Heart left ventricle (tissue), 16 donors: ENCODE data around the gene ARAF. TPM values are rescaled to one million over a fixed set of nuclear protein-coding genes. Genes with fewer than 3 reads are reported as not detected.

Source experiments
- ATAC-seq, 4 donors: fragments of 200-7000 bp; cut with Tn5 transposase; one replicate each; pipeline ENCODE4 v1.9.1; 2020 to 2022; ENCODE audit warnings: moderate library complexity in 4 of 4, mild to moderate bottlenecking in 3 of 4, moderate number of reproducible peaks in 1 of 4
- DNase-seq, 5 donors: peaks; one replicate each; pipeline ENCODE4 v3.0.0-alpha.2; 2020
- H3K27ac ChIP-seq, 12 donors: fragments of 200-600 bp; sonication (generic) in 4 of 12; one replicate each; pipeline versions ENCODE4 v1.5.0 to v1.8.0; 2016 to 2022; ENCODE audit warnings: mild to moderate bottlenecking in 2 of 12
- H3K27me3 ChIP-seq, 9 donors: fragments of 200-600 bp; sonication (generic) in 2 of 9; one replicate each; pipeline versions ENCODE4 v1.5.1 to v1.8.0; 2016 to 2022; ENCODE audit warnings: mild to moderate bottlenecking in 3 of 9
- H3K36me3 ChIP-seq, 9 donors: fragments of 200-600 bp; sonication (generic) in 2 of 9; one replicate each; pipeline versions ENCODE4 v1.5.0 to v1.8.0; 2018 to 2022; ENCODE audit warnings: mild to moderate bottlenecking in 2 of 9
- H3K4me1 ChIP-seq, 12 donors: fragments of 200-600 bp; sonication (generic) in 4 of 12; one replicate each; pipeline versions ENCODE4 v1.5.0 to v1.8.0; 2016 to 2022; ENCODE audit warnings: mild to moderate bottlenecking in 3 of 12
- H3K4me3 ChIP-seq, 12 donors: fragments of 200-600 bp; sonication (generic) in 4 of 12; one replicate each; pipeline versions ENCODE4 v1.5.0 to v1.8.0; 2017 to 2022; ENCODE audit warnings: mild to moderate bottlenecking in 9 of 12, moderate library complexity in 4 of 12
- H3K9me3 ChIP-seq, 12 donors: fragments of 200-600 bp; sonication (generic) in 4 of 12; one replicate each; pipeline versions ENCODE4 v1.5.0 to v1.8.0; 2016 to 2022; ENCODE audit warnings: mild to moderate bottlenecking in 1 of 12
- POLR2A ChIP-seq, 2 donors: fragments of 450-650 bp; IDR thresholded peaks; one replicate each; pipeline ENCODE4 v1.6.1; 2017; ENCODE audit warnings: antibody characterized with exemption in 2 of 2, mild to moderate bottlenecking in 2 of 2, moderate library complexity in 2 of 2
- WGBS, 4 donors: extraction: QIAGEN DNeasy Blood & Tissue Kit in 2 of 4; methylation state at CpG; one replicate each; pipeline versions ENCODE4 v1.1.5 to v1.1.7; 2013 to 2018; 5-methylcytosine and 5-hydroxymethylcytosine counted together
- intact Hi-C, 10 donors: fragments of 100-400 bp; cut with DNase I; formaldehyde crosslinking; loops; one replicate each; pipeline versions ENCODE4 v1.11.1 to v1.14.2; 2022
- polyA plus RNA-seq, 2 donors: library from polyadenylated mRNA; stranded (reverse); fragments of 200-250 nt; gene quantifications; one replicate each; pipeline ENCODE4 v1.2.3, GENCODE V29; 2013
- total RNA-seq, 9 donors: library from RNA; depleted of rRNA in 2 of 9; stranded (reverse); fragments of >200 nt in 2 of 9; fragmentation: NEBNext Ultra II Directional in 3 of 9; extraction: Animal tissue kit (Norgen Biotek cat#: 25700) in 3 of 9; gene quantifications; one replicate each; pipeline versions ENCODE4 v1.1.0 to v1.2.4, GENCODE V29; 2016 to 2023
- TF ChIP-seq, protein P1 (sequence below), 12 donors: fragments of 200-600 bp; sonication (generic) in 4 of 12; IDR thresholded peaks; one replicate each; pipeline versions ENCODE4 v1.5.0 to v1.8.0; 2018 to 2022; ENCODE audit warnings: antibody characterized with exemption in 12 of 12, mild to moderate bottlenecking in 5 of 12
- donor health status: ischemic (EF 13 %, LVEDD 7.1; RV severe dilation, severe dysfunction).
- donor health status: healthy with polysubstance abuse.
- donor health status: DM: no; HTN: yes; CAD: no.
- donor health status: DM: no; HTN: no; CAD: no.
- donor health status: ischemic (EF 25% LVEDD 6.9; RV normal size, moderate dysfunction).
- donor health status: ischemic (EF 25% LVEDD 5.7; RV mildly dilated, moderate dysfunction).
- donor health status: healthy.
- donor health status: DM: yes; HTN: yes; CAD: no.
- donor health status: ischemic (EF 35%, LVEDD 5.7; RV mildly dilated, moderate dysfunction).
- donor health status: nonischemic (EF 11% LVEDD 7.7; RV severe dilation, severe dysfunction).
- donor health status: DM: yes; HTN: yes; CAD: no.
- donor health status: PGD.
- donor health status: ischemic (EF 29% LVEDD 5.4; RV normal size, mild dysfunction).
- donor health status: nonischemic (EF 23%, LVEDD 6.1; RV moderate dilation, normal function).

ARAF gene
- total and polyA plus RNA-seq, 11 donors, result 36.3 to 97.6 (median 80.8) TPM

DNA sequence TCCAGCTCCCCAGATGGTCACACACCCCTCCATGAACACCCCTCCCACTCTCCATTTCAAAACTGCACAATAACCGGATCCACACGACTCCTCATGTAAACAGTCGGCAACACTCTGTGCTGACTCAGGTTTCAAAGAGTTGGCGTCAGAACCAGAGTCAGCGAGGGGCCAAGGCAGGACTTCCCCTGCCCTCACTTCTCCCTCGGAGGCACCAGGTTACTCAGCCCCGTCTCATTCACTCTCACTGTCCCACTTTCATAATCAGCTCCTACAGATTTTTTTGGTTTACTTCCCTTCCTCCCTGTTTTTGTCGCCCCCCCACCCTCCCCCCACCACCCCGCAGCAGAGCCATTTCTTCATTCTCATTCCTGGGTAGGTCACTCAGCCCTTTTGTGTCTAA, 18.5 kb downstream of the ARAF start:
- WGBS, 4 donors, result 74 to 80% (median 78%) methylated on average over 9 of the region's 9 CpGs
- DNase-seq, result no peak
- intact Hi-C loops, result no loop called here
- Histone ChIP-seq H3K27me3 (peaks cover 0 to under 1% (median 0%) of the 10 kb centered on the region in 9 donors), H3K4me3 (no peak overlapping the region), H3K9me3 (no peaks in the 10 kb centered on the region), H3K36me3 (no peaks in the 10 kb centered on the region), H3K4me1 (peaks cover 0 to 21% (median 0%) of the 10 kb centered on the region in 12 donors), H3K27ac (peak overlapping the region in 1 of 12 donors; percentile 55)
- ATAC-seq, result peak in 1 of 4 donors; percentile 36
- TF ChIP-seq, protein P1, sequence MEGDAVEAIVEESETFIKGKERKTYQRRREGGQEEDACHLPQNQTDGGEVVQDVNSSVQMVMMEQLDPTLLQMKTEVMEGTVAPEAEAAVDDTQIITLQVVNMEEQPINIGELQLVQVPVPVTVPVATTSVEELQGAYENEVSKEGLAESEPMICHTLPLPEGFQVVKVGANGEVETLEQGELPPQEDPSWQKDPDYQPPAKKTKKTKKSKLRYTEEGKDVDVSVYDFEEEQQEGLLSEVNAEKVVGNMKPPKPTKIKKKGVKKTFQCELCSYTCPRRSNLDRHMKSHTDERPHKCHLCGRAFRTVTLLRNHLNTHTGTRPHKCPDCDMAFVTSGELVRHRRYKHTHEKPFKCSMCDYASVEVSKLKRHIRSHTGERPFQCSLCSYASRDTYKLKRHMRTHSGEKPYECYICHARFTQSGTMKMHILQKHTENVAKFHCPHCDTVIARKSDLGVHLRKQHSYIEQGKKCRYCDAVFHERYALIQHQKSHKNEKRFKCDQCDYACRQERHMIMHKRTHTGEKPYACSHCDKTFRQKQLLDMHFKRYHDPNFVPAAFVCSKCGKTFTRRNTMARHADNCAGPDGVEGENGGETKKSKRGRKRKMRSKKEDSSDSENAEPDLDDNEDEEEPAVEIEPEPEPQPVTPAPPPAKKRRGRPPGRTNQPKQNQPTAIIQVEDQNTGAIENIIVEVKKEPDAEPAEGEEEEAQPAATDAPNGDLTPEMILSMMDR (IDR thresholded peaks at IDR 0.05), result no peak
- TF ChIP-seq POLR2A (IDR thresholded peaks at IDR 0.05), result no peak

DNA sequence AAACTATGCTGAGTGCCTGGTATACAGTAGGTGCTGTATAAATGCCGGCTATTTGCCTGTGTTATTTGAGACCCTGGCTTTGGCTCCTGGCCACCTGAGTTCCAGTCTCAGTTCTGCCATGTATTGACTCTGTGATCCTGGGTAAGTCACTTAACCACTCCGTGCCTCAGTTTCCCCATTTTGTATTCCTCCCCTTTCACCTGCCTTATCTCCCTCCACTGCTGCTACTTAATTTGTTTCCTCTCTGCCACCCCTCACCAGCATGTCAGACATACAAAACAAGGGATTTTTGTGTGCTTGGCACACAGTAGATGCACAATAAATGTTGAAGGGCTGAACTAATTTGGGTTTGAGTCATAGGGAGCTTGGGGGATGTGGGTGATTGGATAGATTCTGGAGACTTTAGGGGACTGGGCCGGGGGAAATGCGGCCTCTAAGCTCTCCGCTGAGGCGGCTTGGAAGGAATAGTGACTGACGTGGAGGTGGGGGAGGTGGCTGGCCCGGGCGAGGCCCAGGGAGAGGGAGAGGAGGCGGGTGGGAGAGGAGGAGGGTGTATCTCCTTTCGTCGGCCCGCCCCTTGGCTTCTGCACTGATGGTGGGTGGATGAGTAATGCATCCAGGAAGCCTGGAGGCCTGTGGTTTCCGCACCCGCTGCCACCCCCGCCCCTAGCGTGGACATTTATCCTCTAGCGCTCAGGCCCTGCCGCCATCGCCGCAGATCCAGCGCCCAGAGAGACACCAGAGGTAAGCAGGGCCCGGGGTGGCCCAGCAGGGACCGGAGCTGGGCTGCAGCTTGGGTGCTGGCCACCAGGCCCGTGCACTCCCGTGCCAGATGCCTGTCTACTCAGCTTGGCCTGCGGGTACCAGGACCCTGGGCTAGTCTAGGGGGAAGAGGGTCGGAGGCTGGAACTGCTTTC, 21.0 kb downstream of the ARAF start, which contains the start of gene TIMP1:
Gene TIMP1, plus strand, starts transcription at position 706 of the 917 bp plus-strand sequence. CDS start 980 bp downstream, outside the sequence.
- ATAC-seq, result peak; percentile 90 to 96 (median 94)
- no peaks in the 10 kb centered on the region for H3K9me3 ChIP-seq
- WGBS, 4 donors, result 13 to 39% (median 23%) methylated on average over 26 to 28 of the region's 28 CpGs
- peaks cover 0 to 21% (median 0%) of the 10 kb centered on the region in 12 donors for H3K4me1 ChIP-seq
- peak; percentile 85 to 92 (median 91) for DNase-seq
- TF ChIP-seq, protein P1 (IDR thresholded peaks at IDR 0.05), result no peak
- TF ChIP-seq POLR2A (IDR thresholded peaks at IDR 0.05), result peak in 1 of 2 donors; percentile 47
- peak within 1 kb of the TSS in 11 of 12 donors; percentile 17 to 69 (median 53) for H3K4me3 ChIP-seq
- H3K27me3 ChIP-seq, result no peaks in the 10 kb centered on the region
- intact Hi-C loops, result loop anchor here in 2 of 10 donors (5.0 to 10.0 kb wide), 2 partner anchors 35 to 63 kb away; partner anchors contain the start of gene SYN1 (in 1 of the 2)
- H3K36me3 ChIP-seq, result peaks cover 0 to 14% (median 0%) of the 10 kb centered on the region in 9 donors
- peak within 1 kb of the TSS in 11 of 12 donors; percentile 16 to 91 (median 80) for H3K27ac ChIP-seq

DNA sequence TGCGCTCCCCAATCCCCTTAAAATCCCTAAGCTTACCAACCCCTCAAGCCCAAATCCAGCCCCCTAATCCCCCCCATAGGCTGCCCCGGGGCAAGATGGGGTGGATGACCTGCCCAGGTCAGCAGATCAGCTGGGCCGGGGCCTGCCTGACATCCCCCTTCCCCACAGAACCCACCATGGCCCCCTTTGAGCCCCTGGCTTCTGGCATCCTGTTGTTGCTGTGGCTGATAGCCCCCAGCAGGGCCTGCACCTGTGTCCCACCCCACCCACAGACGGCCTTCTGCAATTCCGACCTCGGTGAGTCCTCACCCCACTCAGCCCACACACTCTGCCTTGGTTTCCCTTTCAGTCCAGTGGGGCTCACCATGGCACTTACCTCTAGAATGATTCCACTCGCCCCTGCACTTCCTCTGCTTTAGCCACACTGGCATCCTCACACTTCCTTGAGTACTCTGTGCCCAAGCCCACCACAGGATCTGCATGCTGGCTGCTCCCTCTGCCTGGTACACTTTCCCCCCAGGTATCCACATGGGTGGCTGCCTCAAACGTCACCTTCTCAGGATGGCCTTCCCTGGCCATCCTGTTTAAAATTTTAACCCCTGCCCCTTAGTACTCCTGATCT, 22.3 kb downstream of the ARAF start:
- H3K27ac ChIP-seq, result peak overlapping the region in 8 of 12 donors; percentile 28 to 91 (median 60)
- peaks cover 0 to 15% (median 0%) of the 10 kb centered on the region in 12 donors for H3K4me1 ChIP-seq
- TF ChIP-seq, protein P1 (IDR thresholded peaks at IDR 0.05), result no peak
- TF ChIP-seq POLR2A (IDR thresholded peaks at IDR 0.05), result no peak
- no peak for DNase-seq
- H3K27me3 ChIP-seq, result peaks cover 0 to under 1% (median 0%) of the 10 kb centered on the region in 9 donors
- peaks cover 0 to 14% (median 0%) of the 10 kb centered on the region in 9 donors for H3K36me3 ChIP-seq
- intact Hi-C loops, result loop anchor here in 2 of 10 donors (5.0 to 10.0 kb wide), 2 partner anchors 34 to 61 kb away; partner anchors contain the start of gene SYN1 (in 1 of the 2)
- WGBS, 4 donors, result 60 to 65% (median 62%) methylated on average over 8 of the region's 8 CpGs
- no peaks in the 10 kb centered on the region for H3K9me3 ChIP-seq
- H3K4me3 ChIP-seq, result peak overlapping the region in 8 of 12 donors; percentile 9 to 69 (median 58)
- ATAC-seq, result no peak
